Small intestine (tissue), 7 donors: ENCODE results near the gene CFAP68. TPM values are rescaled to one million over a fixed set of nuclear protein-coding genes. Genes with fewer than 3 reads are reported as not detected.
A peak's percentile ranks its signal among the peaks of the same experiment; 100 is the strongest.

ENCODE experiments used
- DNase-seq, 2 donors: peaks; one replicate each; pipeline versions ENCODE4 v3.0.0 to v3.0.0-alpha.2; 2013
- FAIRE-seq: peaks from 2 replicates; lab custom pipeline; 2012; peaks lifted over from hg19 to GRCh38; lab: Jason Lieb, UNC
- H3K27ac ChIP-seq, 3 donors: one replicate each; pipeline ENCODE4 v1.5.1; 2013; ENCODE audit warnings: low read length in 2 of 3, mild to moderate bottlenecking in 2 of 3, control low read depth in 1 of 3, inconsistent platforms in 1 of 3, low read depth in 1 of 3, moderate library complexity in 1 of 3
- H3K27me3 ChIP-seq, 3 donors: one replicate each; pipeline ENCODE4 v1.6.1; 2013; ENCODE audit warnings: low read length in 3 of 3, inconsistent platforms in 1 of 3; ENCODE audit not compliant: control insufficient read depth in 3 of 3, insufficient read depth in 3 of 3
- H3K36me3 ChIP-seq, 3 donors: one replicate each; pipeline ENCODE4 v1.6.1; 2013; ENCODE audit warnings: low read length in 3 of 3, inconsistent platforms in 1 of 3, low read depth in 1 of 3, mild to moderate bottlenecking in 1 of 3, moderate library complexity in 1 of 3; ENCODE audit not compliant: control insufficient read depth in 3 of 3, insufficient read depth in 2 of 3
- H3K4me1 ChIP-seq, 3 donors: one replicate each; pipeline ENCODE4 v1.6.1; 2013; ENCODE audit warnings: low read length in 2 of 3, inconsistent platforms in 1 of 3, low read depth in 1 of 3, mild to moderate bottlenecking in 1 of 3, moderate library complexity in 1 of 3; ENCODE audit not compliant: control insufficient read depth in 3 of 3, insufficient read depth in 2 of 3
- H3K4me3 ChIP-seq, 3 donors: one replicate each; pipeline ENCODE4 v1.5.1; 2013; ENCODE audit warnings: low read length in 3 of 3, control low read depth in 1 of 3, inconsistent platforms in 1 of 3, low read depth in 1 of 3, mild to moderate bottlenecking in 1 of 3, moderate library complexity in 1 of 3
- H3K9me3 ChIP-seq, 2 donors: one replicate each; pipeline ENCODE4 v1.6.1; 2013; ENCODE audit warnings: low read depth in 1 of 2, low read length in 1 of 2; ENCODE audit not compliant: control insufficient read depth in 2 of 2, insufficient read depth in 1 of 2
- WGBS, 3 donors: extraction: QIAGEN DNeasy Blood & Tissue Kit; methylation state at CpG; one replicate each; pipeline ENCODE4 v1.1.7; 2013; 5-methylcytosine and 5-hydroxymethylcytosine counted together
- polyA plus RNA-seq, 4 donors: library from polyadenylated mRNA; stranded (reverse) in 3 of 4; unstranded in 1 of 4; fragments of 200-250 nt in 3 of 4; fragments of 120-200 nt in 1 of 4; gene quantifications; one replicate each; pipeline versions ENCODE4 v1.2.1 to v1.2.3, GENCODE V29; 2013
- donor health status: healthy with polysubstance abuse.
- donor health status: control.
- donor health status: control.
- donor health status: Bipolar disorder and iron deficiency.
- donor health status: healthy.

The CFAP68 gene
- polyA plus RNA-seq, 4 donors = 21.2 to 44.2 (median 27.5) TPM

GRCh38 chr11:111851067-111851466, 28.3 kb upstream of the CFAP68 start:
- FAIRE-seq (no peak), DNase-seq (no peak)
- Histone ChIP-seq H3K4me3 (no peak overlapping the region), H3K27me3 (no peaks in the 10 kb centered on the region), H3K27ac (no peak overlapping the region), H3K4me1 (no peaks in the 10 kb centered on the region), H3K36me3 (peaks cover 5 to 19% (median 9%) of the 10 kb centered on the region in 3 donors), H3K9me3 (no peaks in the 10 kb centered on the region)
- 96 to 97% (median 96%) methylated on average over 8 of the region's 8 CpGs for WGBS, 3 donors

GRCh38 chr11:111851636-111852035, 27.7 kb upstream of the CFAP68 start:
- Histone ChIP-seq H3K27me3 (no peaks in the 10 kb centered on the region), H3K4me3 (no peak overlapping the region), H3K27ac (no peak overlapping the region), H3K36me3 (peaks cover 5 to 19% (median 9%) of the 10 kb centered on the region in 3 donors), H3K9me3 (no peaks in the 10 kb centered on the region), H3K4me1 (no peaks in the 10 kb centered on the region)
- FAIRE-seq (no peak), DNase-seq (peak in 1 of 2 donors; percentile 7)

GRCh38 chr11:111852103-111852502, 27.2 kb upstream of the CFAP68 start:
- H3K9me3 ChIP-seq = no peaks in the 10 kb centered on the region
- FAIRE-seq (no peak), DNase-seq (no peak)
- H3K36me3 ChIP-seq = peaks cover 5 to 20% (median 7%) of the 10 kb centered on the region in 3 donors
- H3K4me3 ChIP-seq = no peak overlapping the region
- H3K4me1 ChIP-seq = no peaks in the 10 kb centered on the region
- WGBS, 3 donors = 86 to 95% (median 90%) methylated on average over 2 of the region's 2 CpGs
- no peaks in the 10 kb centered on the region for H3K27me3 ChIP-seq
- H3K27ac ChIP-seq = no peak overlapping the region

GRCh38 chr11:111855506-111855905, 23.8 kb upstream of the CFAP68 start:
- peaks cover 0 to 3% (median 0%) of the 10 kb centered on the region in 3 donors for H3K4me1 ChIP-seq
- peaks cover 3 to 23% (median 3%) of the 10 kb centered on the region in 3 donors for H3K36me3 ChIP-seq
- H3K4me3 ChIP-seq = no peak overlapping the region
- H3K27me3 ChIP-seq = no peaks in the 10 kb centered on the region
- DNase-seq (no peak), FAIRE-seq (no peak)
- H3K9me3 ChIP-seq = no peaks in the 10 kb centered on the region
- no peak overlapping the region for H3K27ac ChIP-seq

GRCh38 chr11:111860257-111860656, 19.1 kb upstream of the CFAP68 start:
- FAIRE-seq (no peak), DNase-seq (peak in 1 of 2 donors; percentile 30)
- Histone ChIP-seq H3K9me3 (no peaks in the 10 kb centered on the region), H3K27ac (no peak overlapping the region), H3K4me1 (peaks cover 0 to 3% (median 0%) of the 10 kb centered on the region in 3 donors), H3K4me3 (no peak overlapping the region), H3K36me3 (peaks cover 2 to 29% (median 2%) of the 10 kb centered on the region in 3 donors), H3K27me3 (no peaks in the 10 kb centered on the region)
- WGBS, 3 donors = 64 to 77% (median 67%) methylated on average over 3 of the region's 3 CpGs

GRCh38 chr11:111870113-111870512, 9.2 kb upstream of the CFAP68 start:
- 93 to 100% (median 94%) methylated on average over 1 of the region's 1 CpG for WGBS, 3 donors
- no peak for FAIRE-seq
- peak overlapping the region in 1 of 3 donors; percentile 87 for H3K27ac ChIP-seq

GRCh38 chr11:111870522-111870885, 8.8 kb upstream of the CFAP68 start:
- H3K27ac ChIP-seq = peak overlapping the region; percentile 63 to 93 (median 87)
- DNase-seq (no peak), FAIRE-seq (no peak)
- peak overlapping the region in 2 of 3 donors; percentile 64 to 84 for H3K4me3 ChIP-seq
- H3K9me3 ChIP-seq = no peaks in the 10 kb centered on the region
- H3K36me3 ChIP-seq = peaks cover 0 to 18% (median 2%) of the 10 kb centered on the region in 3 donors
- H3K27me3 ChIP-seq = no peaks in the 10 kb centered on the region
- H3K4me1 ChIP-seq = peaks cover 0 to 7% (median 0%) of the 10 kb centered on the region in 3 donors

More at GRCh38 chr11:111870113-111870512, 9.2 kb upstream of the CFAP68 start:
- peaks cover 0 to 18% (median 2%) of the 10 kb centered on the region in 3 donors for H3K36me3 ChIP-seq
- no peak for DNase-seq
- H3K9me3 ChIP-seq = no peaks in the 10 kb centered on the region
- no peaks in the 10 kb centered on the region for H3K27me3 ChIP-seq
- H3K4me1 ChIP-seq = peaks cover 0 to 7% (median 0%) of the 10 kb centered on the region in 3 donors
- no peak overlapping the region for H3K4me3 ChIP-seq

- Histone ChIP-seq H3K36me3 (peaks cover 0 to 15% (median 2%) of the 10 kb centered on the region in 3 donors), H3K4me1 (peaks cover 0 to 7% (median 0%) of the 10 kb centered on the region in 3 donors), H3K27ac (peak within 1 kb of the TSS; percentile 63 to 93 (median 87)), H3K4me3 (peak within 1 kb of the TSS; percentile 64 to 92 (median 84)), H3K9me3 (no peaks in the 10 kb centered on the region), H3K27me3 (no peaks in the 10 kb centered on the region)
- WGBS, 3 donors = 0% methylated on average over 28 to 51 of the region's 51 CpGs
- DNase-seq (peak; percentile 76 to 96), FAIRE-seq (no peak)
These were observed 8.3 kb upstream of the CFAP68 start, which contains the start of gene ALG9 for GRCh38 chr11:111870886-111871692. ALG9 (minus strand) TSS chr11:111871581; CDS start chr11:111871482, 99 bp downstream.
